LNCaP clone FGC (cell line): ENCODE results near the gene COPA.

Source experiments
- DNase-seq: peaks from one replicate; pipeline ENCODE4 v3.0.0-alpha.2; 2011; ENCODE audit warnings: low read depth
- H3K4me3 ChIP-seq: 2 replicates; pipeline ENCODE4 v1.5.1; 2011; ENCODE audit warnings: mild to moderate bottlenecking, low read depth, low read length, control low read depth
- TF ChIP-seq, protein P1 (sequence below): IDR thresholded peaks from 2 replicates; pipeline ENCODE4 v1.5.1; 2012; ENCODE audit warnings: mild to moderate bottlenecking; ENCODE audit not compliant: control insufficient read depth, insufficient read depth; ENCODE audit errors: extremely low read depth

COPA gene

DNA sequence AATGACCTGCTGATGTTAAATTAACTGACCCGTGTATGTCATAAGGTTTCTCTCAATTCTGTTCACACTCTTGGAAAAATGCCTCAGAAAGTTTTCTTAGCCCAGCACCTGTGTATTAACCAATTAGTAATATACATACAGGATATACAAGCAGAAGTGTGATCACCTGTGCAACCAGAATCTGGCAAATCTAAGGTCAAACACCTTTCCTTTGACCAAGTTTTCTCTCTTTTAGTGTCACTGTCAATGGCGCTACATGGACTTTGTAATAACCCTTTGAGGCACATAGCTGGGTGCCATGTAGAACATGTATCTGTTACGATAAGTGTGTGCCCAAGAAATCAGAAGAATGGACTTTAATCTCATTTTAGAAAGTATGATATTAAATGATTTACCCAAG is 1.2 kb upstream of the COPA start:
- TF ChIP-seq, protein P1, sequence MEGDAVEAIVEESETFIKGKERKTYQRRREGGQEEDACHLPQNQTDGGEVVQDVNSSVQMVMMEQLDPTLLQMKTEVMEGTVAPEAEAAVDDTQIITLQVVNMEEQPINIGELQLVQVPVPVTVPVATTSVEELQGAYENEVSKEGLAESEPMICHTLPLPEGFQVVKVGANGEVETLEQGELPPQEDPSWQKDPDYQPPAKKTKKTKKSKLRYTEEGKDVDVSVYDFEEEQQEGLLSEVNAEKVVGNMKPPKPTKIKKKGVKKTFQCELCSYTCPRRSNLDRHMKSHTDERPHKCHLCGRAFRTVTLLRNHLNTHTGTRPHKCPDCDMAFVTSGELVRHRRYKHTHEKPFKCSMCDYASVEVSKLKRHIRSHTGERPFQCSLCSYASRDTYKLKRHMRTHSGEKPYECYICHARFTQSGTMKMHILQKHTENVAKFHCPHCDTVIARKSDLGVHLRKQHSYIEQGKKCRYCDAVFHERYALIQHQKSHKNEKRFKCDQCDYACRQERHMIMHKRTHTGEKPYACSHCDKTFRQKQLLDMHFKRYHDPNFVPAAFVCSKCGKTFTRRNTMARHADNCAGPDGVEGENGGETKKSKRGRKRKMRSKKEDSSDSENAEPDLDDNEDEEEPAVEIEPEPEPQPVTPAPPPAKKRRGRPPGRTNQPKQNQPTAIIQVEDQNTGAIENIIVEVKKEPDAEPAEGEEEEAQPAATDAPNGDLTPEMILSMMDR: no peak
- peak overlapping the region; percentile 92 for H3K4me3 ChIP-seq
- DNase-seq: no peak

DNA sequence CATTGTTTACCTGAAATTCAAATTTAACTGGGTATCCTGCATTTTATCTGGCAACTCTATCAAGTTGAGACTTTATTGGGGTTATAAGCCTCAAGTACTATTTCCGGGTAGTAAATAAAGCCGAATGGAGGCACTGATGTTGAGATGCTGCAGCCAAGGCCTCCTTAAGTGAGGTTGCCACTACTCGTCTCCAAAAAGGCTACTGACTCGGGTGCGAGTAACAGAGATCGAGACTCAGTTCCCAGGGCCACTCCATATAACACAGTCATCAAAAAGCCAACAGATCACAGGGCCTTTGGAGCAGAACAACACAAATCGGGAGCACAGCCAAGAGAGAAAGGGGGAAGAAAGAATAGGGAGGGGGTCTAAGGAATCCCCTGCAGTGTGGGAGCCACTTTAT is 524 bp downstream of the COPA start:
- TF ChIP-seq, protein P1: no peak
- DNase-seq: peak; percentile 17
- peak overlapping the region; percentile 92 for H3K4me3 ChIP-seq

DNA sequence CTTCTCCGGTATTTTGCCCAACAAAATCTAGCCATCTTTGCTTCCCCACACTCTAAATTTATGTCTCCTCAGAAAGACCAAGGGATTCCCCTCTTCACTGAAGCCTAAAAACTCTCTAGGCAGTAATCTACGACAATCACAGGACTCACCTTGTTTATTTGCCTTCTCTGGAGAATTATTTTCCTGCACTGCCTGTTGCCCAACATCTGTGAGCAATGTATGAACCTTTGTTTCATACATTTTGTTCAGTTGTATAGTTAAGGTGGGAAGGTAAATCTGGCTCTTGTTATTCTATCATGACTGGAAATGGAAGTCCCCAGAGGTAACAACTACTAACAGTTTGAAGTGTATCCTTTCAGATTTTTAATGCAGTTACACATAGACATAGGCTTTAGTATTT is 2.2 kb downstream of the COPA start:
- no peak overlapping the region for H3K4me3 ChIP-seq
- TF ChIP-seq, protein P1: no peak
- no peak for DNase-seq

DNA sequence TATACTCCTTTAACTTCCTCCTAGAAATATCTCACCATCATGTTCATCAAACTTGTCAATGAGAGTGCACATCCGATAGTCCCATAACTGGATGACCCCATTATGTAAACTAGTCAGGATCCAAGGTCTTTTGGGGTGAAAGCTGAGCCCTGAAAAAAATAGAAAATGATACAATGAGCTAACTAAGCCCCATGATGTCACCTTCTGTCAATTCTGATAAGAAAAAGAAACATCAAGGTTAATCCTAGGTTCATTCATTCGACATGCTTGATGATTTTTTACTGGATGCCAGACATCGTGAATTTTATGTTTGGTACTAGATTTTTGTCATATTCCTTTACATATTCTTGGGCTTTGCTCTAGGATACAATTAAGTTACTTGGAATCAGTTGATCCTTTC is 2.9 kb downstream of the COPA start:
- TF ChIP-seq, protein P1: no peak
- H3K4me3 ChIP-seq: no peak overlapping the region
- DNase-seq: no peak

DNA sequence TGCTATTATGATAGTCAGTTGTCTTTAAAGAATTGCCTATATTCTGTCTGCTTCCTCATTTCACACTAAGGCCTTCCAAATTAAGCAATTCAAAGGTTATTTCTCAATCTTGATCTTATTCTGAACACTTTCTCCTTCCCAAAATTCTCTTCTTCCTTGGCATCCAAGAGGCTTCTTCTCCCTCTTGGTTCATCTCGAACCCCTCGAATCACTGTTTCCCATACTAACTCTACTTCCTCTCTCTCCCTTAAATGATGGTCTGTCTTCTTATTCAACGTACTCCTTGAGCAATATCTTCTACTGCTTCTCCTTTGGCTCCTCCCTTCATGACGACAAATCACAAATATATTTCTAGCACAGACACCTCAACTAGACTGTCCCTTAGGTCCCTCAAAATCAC is 4.5 kb downstream of the COPA start:
- DNase-seq: no peak
- H3K4me3 ChIP-seq: no peak overlapping the region
- TF ChIP-seq, protein P1: no peak

DNA sequence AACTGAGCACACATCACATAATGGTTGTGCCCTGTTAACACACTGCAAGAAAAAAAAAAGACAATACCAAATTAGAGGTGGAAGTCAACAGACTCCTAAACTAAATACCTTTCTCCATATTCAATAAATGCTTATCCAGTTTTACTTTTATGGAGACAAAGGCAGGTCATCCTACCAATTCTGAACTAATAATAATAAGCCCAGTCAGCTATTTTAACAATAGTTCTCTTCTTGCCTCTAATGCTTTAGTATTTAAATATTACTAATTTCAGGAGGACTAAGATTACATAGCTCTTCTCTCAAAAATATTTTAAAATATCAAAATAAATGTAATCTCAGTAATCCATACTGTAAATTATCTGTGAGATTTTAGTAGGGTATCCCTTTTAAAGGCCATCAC is 10.5 kb downstream of the COPA start:
- no peak overlapping the region for H3K4me3 ChIP-seq
- TF ChIP-seq, protein P1: no peak
- DNase-seq: no peak

DNA sequence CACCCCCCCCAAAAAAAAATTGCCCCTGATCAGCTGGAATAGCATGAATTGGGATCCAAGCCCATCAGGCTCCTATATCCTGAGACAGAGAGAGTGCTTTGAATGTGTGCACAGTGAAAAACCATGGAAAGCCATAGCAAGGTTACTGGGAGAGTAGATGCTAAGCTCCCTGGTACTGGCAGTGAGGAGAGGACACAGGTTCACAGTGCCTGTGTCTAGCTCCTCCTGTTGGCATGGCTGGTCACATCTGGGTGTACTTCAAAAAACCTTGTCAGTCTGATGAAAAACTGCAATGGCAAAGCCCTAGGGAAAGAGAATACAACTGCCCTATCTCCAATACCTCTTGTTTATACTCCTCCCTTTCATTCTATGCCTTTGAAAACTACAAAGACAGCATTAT is 12.9 kb downstream of the COPA start:
- DNase-seq: no peak
- TF ChIP-seq, protein P1: no peak

More for the DNA sequence above, 12.9 kb downstream of the COPA start:
- H3K4me3 ChIP-seq: no peak overlapping the region
